ENCODE data around the gene OR8B4. TPM values are rescaled to one million over a fixed set of nuclear protein-coding genes. Genes with fewer than 3 reads are reported as not detected.
"Not testable (repeated sequence)": the region's sequence is repeated elsewhere in the genome, so short reads cannot be mapped to it uniquely, and the experiment has no call there.

OR8B4 gene
- total RNA-seq, 1 donor from 2014 or later = not detected

DNA sequence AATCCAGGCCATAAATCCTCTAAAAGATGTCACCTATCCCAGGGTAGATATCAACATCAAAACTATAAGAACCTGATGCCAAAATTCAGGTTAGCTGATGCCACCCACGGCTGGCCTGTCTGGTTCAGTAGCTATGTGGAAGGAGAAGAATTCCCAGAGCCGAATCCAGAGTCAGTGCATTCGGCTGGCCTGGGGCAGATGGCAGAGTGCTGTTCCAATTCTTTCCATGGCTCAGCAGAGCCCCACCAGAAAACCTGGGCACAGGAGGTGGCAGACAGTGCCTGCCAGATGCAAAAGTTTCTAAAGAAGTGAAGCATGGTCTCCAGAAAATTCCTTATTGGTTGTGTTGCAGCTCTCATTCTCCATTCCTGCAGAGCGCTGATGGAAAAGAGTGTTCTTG lies 40.7 kb upstream of the OR8B4 start:
- ATAC-seq = no peak
- DNase-seq = no peak
- no peaks in the 10 kb centered on the region for H3K4me1 ChIP-seq
- H3K27ac ChIP-seq = no peak overlapping the region
- H3K27me3 ChIP-seq = no peaks in the 10 kb centered on the region
- H3K4me3 ChIP-seq = no peak overlapping the region
- TF ChIP-seq, protein P1, sequence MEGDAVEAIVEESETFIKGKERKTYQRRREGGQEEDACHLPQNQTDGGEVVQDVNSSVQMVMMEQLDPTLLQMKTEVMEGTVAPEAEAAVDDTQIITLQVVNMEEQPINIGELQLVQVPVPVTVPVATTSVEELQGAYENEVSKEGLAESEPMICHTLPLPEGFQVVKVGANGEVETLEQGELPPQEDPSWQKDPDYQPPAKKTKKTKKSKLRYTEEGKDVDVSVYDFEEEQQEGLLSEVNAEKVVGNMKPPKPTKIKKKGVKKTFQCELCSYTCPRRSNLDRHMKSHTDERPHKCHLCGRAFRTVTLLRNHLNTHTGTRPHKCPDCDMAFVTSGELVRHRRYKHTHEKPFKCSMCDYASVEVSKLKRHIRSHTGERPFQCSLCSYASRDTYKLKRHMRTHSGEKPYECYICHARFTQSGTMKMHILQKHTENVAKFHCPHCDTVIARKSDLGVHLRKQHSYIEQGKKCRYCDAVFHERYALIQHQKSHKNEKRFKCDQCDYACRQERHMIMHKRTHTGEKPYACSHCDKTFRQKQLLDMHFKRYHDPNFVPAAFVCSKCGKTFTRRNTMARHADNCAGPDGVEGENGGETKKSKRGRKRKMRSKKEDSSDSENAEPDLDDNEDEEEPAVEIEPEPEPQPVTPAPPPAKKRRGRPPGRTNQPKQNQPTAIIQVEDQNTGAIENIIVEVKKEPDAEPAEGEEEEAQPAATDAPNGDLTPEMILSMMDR (IDR thresholded peaks at IDR 0.05) = no peak
- H3K9me3 ChIP-seq = no peaks in the 10 kb centered on the region
- intact Hi-C loops (cut with DNase I) = no loop called here
- H3K36me3 ChIP-seq = no peaks in the 10 kb centered on the region

DNA sequence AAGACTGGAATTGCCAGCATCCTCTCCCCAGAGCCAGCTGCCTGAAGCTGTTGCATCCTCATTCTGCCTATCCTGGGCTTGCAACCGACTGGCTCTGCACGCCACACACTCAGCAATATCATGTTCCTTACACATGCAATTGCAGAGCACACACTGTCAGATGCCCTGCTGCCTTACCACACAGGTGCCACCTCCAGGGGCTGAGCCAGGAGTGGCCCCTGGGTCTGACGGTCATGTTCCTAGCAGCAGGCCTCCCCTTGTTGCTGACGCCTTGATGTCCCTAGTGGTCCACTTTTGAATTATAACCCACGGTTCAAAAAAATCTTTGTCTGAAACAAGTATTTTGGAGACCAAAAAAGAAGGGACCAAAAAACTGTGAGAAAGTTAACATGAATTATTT lies 39.3 kb upstream of the OR8B4 start:
- DNase-seq (no peak), ATAC-seq (no peak)
- no peak overlapping the region for H3K4me3 ChIP-seq
- H3K27ac ChIP-seq = no peak overlapping the region
- H3K27me3 ChIP-seq = no peaks in the 10 kb centered on the region
- no peaks in the 10 kb centered on the region for H3K9me3 ChIP-seq
- no peaks in the 10 kb centered on the region for H3K36me3 ChIP-seq
- H3K4me1 ChIP-seq = no peaks in the 10 kb centered on the region
- TF ChIP-seq, protein P1 (IDR thresholded peaks at IDR 0.05) = no peak
- intact Hi-C loops (cut with DNase I) = no loop called here

DNA sequence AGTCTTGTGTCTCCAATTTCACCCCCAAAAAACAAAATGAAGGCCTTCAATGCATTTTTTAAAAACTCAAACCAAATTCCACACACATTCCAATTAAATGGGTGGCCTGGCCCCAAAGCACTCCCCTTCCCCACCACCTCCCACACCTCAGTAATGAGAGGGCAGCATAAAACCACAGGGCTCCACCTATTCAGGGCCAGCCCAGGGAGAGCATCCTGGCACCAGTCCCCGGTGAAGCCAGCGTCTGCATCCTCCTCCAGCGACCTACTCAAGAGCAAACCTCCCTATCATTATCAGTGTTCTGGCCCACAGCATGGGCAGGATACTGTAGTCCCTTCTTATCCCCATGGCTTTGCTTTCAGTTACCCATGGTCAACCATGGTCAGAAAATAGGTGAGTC lies 38.7 kb upstream of the OR8B4 start:
- no peak overlapping the region for H3K4me3 ChIP-seq
- intact Hi-C loops (cut with DNase I) = no loop called here
- no peaks in the 10 kb centered on the region for H3K9me3 ChIP-seq
- DNase-seq (no peak), ATAC-seq (peak; percentile 10)
- no peaks in the 10 kb centered on the region for H3K4me1 ChIP-seq
- no peaks in the 10 kb centered on the region for H3K27me3 ChIP-seq
- H3K27ac ChIP-seq = no peak overlapping the region
- H3K36me3 ChIP-seq = no peaks in the 10 kb centered on the region
- TF ChIP-seq, protein P1 (IDR thresholded peaks at IDR 0.05) = no peak

DNA sequence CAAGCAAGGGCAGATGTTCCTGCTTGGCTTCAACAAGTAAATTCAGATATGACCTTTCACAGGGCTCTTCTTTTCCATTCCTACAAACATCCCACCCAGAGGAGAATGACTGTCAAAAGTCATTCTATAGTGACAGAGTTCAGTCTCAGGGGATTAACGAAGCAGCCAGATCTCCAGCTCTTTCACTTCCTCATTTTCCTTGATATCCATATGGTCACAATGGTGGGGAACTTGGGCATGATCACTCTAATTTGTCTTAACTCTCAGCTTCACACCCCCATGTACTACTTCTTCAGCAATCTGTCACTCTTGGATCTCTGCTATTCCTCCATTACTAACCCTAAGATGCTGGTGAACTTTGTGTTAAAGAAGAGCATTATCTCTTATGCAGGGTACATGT lies 35.8 kb upstream of the OR8B4 start:
- intact Hi-C loops (cut with DNase I) = no loop called here
- Histone ChIP-seq H3K27ac (no peak overlapping the region), H3K36me3 (no peaks in the 10 kb centered on the region), H3K9me3 (no peaks in the 10 kb centered on the region), H3K4me3 (no peak overlapping the region), H3K4me1 (no peaks in the 10 kb centered on the region), H3K27me3 (no peaks in the 10 kb centered on the region)
- ATAC-seq = no peak
- no peak for DNase-seq
- TF ChIP-seq, protein P1 (IDR thresholded peaks at IDR 0.05) = no peak

DNA sequence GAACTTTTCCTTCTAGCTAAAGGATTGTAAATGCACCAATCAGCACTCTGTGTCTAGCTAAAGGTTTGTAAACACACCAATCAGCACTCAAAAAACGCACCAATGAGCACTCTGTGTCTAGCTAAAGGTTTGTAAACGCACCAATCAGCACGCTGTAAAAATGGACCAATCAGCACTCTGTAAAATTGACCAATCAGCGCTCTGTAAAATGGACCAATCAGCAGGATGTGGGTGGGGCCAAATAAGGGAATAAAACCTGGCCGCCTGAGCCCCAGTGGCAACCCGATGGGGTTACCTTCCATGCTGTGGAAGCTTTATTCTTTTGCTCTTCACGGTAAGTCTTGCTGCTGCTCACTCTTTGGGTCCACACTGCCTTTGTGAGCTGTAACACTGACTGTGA lies 34.7 kb upstream of the OR8B4 start:
- DNase-seq; H3K4me3 ChIP-seq; intact Hi-C loops (cut with DNase I); H3K27ac ChIP-seq; ATAC-seq; H3K9me3 ChIP-seq; H3K4me1 ChIP-seq; H3K27me3 ChIP-seq; H3K36me3 ChIP-seq: not testable (repeated sequence)

DNA sequence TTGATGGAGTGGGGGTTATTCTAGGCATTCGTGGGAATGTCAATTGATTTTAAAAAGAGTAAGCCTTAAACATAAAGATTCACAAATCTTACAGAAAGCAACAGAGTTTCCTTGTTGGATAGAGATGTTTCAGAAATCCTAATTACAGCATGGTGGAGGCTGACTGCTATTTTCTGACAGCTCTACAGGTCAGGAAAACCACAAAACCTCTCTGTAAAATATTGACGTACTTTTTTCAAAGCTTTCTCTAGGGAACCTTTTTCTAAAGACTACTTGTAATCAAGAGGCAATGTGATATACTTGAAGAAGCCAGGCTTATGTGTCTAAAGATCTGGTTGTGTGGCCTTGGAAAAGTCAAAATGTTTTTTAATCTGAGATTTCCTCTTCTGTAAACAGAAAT lies 29.9 kb upstream of the OR8B4 start:
- no peak for ATAC-seq

More for the DNA sequence above, 29.9 kb upstream of the OR8B4 start:
- DNase-seq = no peak
- Histone ChIP-seq H3K4me1 (no peaks in the 10 kb centered on the region), H3K4me3 (no peak overlapping the region), H3K36me3 (no peaks in the 10 kb centered on the region), H3K9me3 (no peaks in the 10 kb centered on the region), H3K27me3 (no peaks in the 10 kb centered on the region), H3K27ac (no peak overlapping the region)
- intact Hi-C loops (cut with DNase I) = no loop called here
- TF ChIP-seq, protein P1 (IDR thresholded peaks at IDR 0.05) = no peak
